WTC11 (cell line): ENCODE data around the gene SP2. TPM values are rescaled to one million over a fixed set of nuclear protein-coding genes. Genes with fewer than 3 reads are reported as not detected.

Source experiments
- ATAC-seq: fragments of 200-7000 bp; cut with Tn5 transposase; 2 replicates; pipeline ENCODE4 v1.10.0; 2021; ENCODE audit warnings: mild to moderate bottlenecking, moderate library complexity
- CTCF ChIA-PET: fragments of 300-600 bp; sonication (Branson Sonifier 250); formaldehyde crosslinking; loops from one replicate; lab custom pipeline; 2021; ENCODE audit warnings: antibody characterized with exemption; lab: Charles Lee
- POLR2A ChIA-PET: fragments of 350-600 bp; sonication (Branson Sonifier 250); formaldehyde crosslinking; loops from one replicate; lab custom pipeline; 2021; ENCODE audit warnings: antibody characterized with exemption; lab: Charles Lee
- DNase-seq: peaks from one replicate; pipeline ENCODE4 v3.0.0; 2021; ENCODE audit warnings: low spot score
- H3K27ac Mint-ChIP-seq: 2 replicates; pipeline ENCODE4 v1.8.0; 2021; ENCODE audit warnings: mixed read lengths
- H3K27me3 Mint-ChIP-seq: 2 replicates; pipeline ENCODE4 v1.8.0; 2021; ENCODE audit warnings: low read depth, mild to moderate bottlenecking, moderate library complexity, mixed read lengths
- H3K36me3 Mint-ChIP-seq: 2 replicates; pipeline ENCODE4 v1.8.0; 2021; ENCODE audit warnings: mixed read lengths
- H3K4me1 Mint-ChIP-seq: 2 replicates; pipeline ENCODE4 v1.8.0; 2022; ENCODE audit warnings: mixed read lengths
- H3K4me3 Mint-ChIP-seq: 2 replicates; pipeline ENCODE4 v1.8.0; 2021; ENCODE audit warnings: mild to moderate bottlenecking, moderate library complexity, mixed read lengths
- H3K9me3 Mint-ChIP-seq: 2 replicates; pipeline ENCODE4 v1.8.0; 2021; ENCODE audit warnings: mixed read lengths
- CBFB ChIP-seq: sonication (generic); formaldehyde crosslinking; IDR thresholded peaks from 2 replicates; pipeline ENCODE4 v1.8.1; 2022; ENCODE audit warnings: mild to moderate bottlenecking, low read depth, missing genetic modification reagents
- CREB1 ChIP-seq: sonication (generic); formaldehyde crosslinking; IDR thresholded peaks from 2 replicates; pipeline ENCODE4 v1.8.0; 2023; ENCODE audit warnings: mild to moderate bottlenecking, missing genetic modification reagents
- GRHL2 ChIP-seq: fragments of 250-450 bp; sonication (Bioruptor Pico); IDR thresholded peaks from 2 replicates; pipeline ENCODE4 v1.8.0; 2022; ENCODE audit warnings: mild to moderate bottlenecking, moderate library complexity; ENCODE audit not compliant: insufficient replicate concordance, severe bottlenecking
- OVOL2 ChIP-seq: fragments of 250-450 bp; sonication (Bioruptor Pico); IDR thresholded peaks from 2 replicates; pipeline ENCODE4 v1.9.0; 2021; ENCODE audit warnings: mild to moderate bottlenecking, borderline replicate concordance
- RORB ChIP-seq: fragments of 250-450 bp; sonication (Bioruptor Pico); IDR thresholded peaks from 2 replicates; pipeline ENCODE4 v1.9.0; 2021; ENCODE audit warnings: mild to moderate bottlenecking
- ZNF671 ChIP-seq: fragments of 250-450 bp; sonication (Bioruptor Pico); IDR thresholded peaks from 2 replicates; pipeline ENCODE4 v1.8.0; 2021; ENCODE audit warnings: mild to moderate bottlenecking
- total RNA-seq: library from RNA; stranded (reverse); gene quantifications from 3 replicates; pipeline ENCODE4 v1.2.3, GENCODE V29; 2021
- TF ChIP-seq, protein P1 (sequence below): sonication (generic); formaldehyde crosslinking; IDR thresholded peaks from 2 replicates; pipeline ENCODE4 v1.8.0; 2023; ENCODE audit warnings: mild to moderate bottlenecking, missing genetic modification reagents
- TF ChIP-seq, protein P2 (sequence below): sonication (generic); formaldehyde crosslinking; IDR thresholded peaks from 2 replicates; pipeline ENCODE4 v1.8.1; 2022; ENCODE audit warnings: low read depth, mild to moderate bottlenecking, moderate library complexity, missing genetic modification reagents, borderline replicate concordance
- TF ChIP-seq, protein P3 (sequence below): fragments of 250-450 bp; sonication (Bioruptor Pico); conservative IDR thresholded peaks from 2 replicates; pipeline ENCODE4 v1.9.0; 2021; ENCODE audit warnings: mild to moderate bottlenecking
- TF ChIP-seq, protein P4 (sequence below): sonication (generic); formaldehyde crosslinking; IDR thresholded peaks from 2 replicates; pipeline ENCODE4 v1.8.1; 2023; ENCODE audit warnings: mild to moderate bottlenecking, missing genetic modification reagents, moderate library complexity
- TF ChIP-seq, protein P5 (sequence below): sonication (generic); formaldehyde crosslinking; conservative IDR thresholded peaks from 2 replicates; pipeline ENCODE4 v1.8.1; 2023; ENCODE audit warnings: mild to moderate bottlenecking, low read depth, missing genetic modification reagents, moderate library complexity

SP2 gene
- total RNA-seq, 1 experiment from 2014 or later = 9.9 TPM

DNA sequence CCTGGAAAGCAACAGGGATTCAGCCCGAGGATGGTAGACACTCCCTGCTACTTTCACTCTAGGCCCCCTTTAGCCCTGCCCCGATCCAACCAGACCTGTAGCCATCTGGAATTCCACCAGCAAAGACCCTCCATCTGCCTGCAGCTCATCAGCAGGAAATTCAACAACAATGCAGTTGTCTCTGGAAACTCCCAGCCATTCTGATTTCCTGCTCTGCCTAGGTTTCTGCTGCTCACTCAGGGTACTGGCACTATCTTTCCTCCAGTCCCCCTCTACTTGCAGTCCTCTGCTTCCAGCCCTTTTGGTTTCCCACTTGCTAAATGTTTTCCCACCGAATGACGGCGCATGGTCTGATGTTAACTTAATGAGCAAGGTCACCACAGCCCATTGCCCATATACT is 42.4 kb upstream of the SP2 start (continued):
- TF ChIP-seq, protein P1, sequence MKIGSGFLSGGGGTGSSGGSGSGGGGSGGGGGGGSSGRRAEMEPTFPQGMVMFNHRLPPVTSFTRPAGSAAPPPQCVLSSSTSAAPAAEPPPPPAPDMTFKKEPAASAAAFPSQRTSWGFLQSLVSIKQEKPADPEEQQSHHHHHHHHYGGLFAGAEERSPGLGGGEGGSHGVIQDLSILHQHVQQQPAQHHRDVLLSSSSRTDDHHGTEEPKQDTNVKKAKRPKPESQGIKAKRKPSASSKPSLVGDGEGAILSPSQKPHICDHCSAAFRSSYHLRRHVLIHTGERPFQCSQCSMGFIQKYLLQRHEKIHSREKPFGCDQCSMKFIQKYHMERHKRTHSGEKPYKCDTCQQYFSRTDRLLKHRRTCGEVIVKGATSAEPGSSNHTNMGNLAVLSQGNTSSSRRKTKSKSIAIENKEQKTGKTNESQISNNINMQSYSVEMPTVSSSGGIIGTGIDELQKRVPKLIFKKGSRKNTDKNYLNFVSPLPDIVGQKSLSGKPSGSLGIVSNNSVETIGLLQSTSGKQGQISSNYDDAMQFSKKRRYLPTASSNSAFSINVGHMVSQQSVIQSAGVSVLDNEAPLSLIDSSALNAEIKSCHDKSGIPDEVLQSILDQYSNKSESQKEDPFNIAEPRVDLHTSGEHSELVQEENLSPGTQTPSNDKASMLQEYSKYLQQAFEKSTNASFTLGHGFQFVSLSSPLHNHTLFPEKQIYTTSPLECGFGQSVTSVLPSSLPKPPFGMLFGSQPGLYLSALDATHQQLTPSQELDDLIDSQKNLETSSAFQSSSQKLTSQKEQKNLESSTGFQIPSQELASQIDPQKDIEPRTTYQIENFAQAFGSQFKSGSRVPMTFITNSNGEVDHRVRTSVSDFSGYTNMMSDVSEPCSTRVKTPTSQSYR (CRISPR knock-in tag) = no peak
- TF ChIP-seq, protein P2, sequence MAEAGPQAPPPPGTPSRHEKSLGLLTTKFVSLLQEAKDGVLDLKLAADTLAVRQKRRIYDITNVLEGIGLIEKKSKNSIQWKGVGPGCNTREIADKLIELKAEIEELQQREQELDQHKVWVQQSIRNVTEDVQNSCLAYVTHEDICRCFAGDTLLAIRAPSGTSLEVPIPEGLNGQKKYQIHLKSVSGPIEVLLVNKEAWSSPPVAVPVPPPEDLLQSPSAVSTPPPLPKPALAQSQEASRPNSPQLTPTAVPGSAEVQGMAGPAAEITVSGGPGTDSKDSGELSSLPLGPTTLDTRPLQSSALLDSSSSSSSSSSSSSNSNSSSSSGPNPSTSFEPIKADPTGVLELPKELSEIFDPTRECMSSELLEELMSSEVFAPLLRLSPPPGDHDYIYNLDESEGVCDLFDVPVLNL = no peak
- no peak for TF ChIP-seq CREB1
- no peak for TF ChIP-seq ZNF671 (CRISPR knock-in tag)

DNA sequence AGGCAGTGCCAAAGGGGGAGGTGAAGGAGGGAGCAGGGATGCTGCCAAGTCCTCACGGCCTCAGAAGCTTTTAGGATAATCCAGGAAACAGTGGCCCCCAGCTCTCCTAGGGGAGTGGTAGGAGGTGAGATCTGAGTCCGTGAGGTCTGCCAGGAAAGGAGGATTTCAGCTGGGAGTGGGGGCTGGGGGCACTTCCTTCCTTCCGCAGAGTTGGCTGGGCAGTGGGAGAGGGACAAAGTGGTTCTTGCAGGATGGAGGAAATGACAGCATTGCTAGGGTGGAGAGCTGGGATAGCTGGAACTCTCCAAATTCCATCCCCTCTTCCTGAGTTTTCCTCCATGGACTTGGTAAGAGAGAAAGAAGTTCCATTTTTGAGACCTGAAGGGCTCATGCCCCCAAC is 40.3 kb upstream of the SP2 start:
- TF ChIP-seq, protein P3, sequence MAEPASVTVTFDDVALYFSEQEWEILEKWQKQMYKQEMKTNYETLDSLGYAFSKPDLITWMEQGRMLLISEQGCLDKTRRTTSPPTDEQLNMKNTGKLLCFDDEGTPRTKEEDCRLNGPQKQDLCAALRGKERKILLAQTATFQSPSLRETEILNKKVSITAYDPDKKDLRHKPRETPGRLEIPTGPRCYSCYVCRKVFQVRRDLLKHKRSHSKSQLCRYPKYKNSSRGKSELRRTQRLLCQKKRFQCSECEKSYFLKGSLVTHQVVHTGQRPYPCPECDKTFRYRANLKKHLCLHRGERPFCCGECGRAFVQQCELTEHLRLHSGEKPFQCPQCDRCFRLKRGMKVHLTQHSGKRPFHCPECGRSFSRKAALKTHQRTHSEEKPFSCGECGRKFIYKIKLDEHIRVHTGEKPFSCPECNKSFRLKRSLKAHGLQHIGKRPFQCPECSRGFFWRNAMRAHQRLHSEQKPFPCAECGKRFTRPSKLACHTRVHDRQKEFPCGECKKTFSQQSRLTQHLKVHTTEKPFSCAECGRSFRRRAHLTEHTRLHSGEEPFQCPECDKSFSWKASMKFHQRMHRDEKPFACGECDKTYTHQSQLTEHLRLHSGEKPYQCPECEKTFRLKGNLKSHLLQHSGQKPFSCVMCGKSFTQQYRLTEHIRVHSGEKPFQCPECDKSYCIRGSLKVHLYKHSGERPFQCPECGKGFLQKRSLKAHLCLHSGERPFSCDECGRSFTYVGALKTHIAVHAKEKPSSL (CRISPR knock-in tag) = no peak
- TF ChIP-seq, all 79 proteins: peak for 0
- no peaks in the 10 kb centered on the region for H3K9me3 Mint-ChIP-seq
- H3K36me3 Mint-ChIP-seq = no peaks in the 10 kb centered on the region
- no peak for ATAC-seq
- ChIA-PET CTCF (interaction anchor here (0.8 to 4.1 kb wide), 8 partner anchors 8 to 91 kb away, joined by 3 to 58 read pairs (median 7); partner anchors contain the start of gene SCRN2), POLR2A (no interaction called here)
- H3K4me1 Mint-ChIP-seq = peaks cover 50% of the 10 kb centered on the region
- H3K4me3 Mint-ChIP-seq = no peak overlapping the region
- no peak for DNase-seq
- H3K27me3 Mint-ChIP-seq = peaks cover 79% of the 10 kb centered on the region
- H3K27ac Mint-ChIP-seq = no peak overlapping the region

DNA sequence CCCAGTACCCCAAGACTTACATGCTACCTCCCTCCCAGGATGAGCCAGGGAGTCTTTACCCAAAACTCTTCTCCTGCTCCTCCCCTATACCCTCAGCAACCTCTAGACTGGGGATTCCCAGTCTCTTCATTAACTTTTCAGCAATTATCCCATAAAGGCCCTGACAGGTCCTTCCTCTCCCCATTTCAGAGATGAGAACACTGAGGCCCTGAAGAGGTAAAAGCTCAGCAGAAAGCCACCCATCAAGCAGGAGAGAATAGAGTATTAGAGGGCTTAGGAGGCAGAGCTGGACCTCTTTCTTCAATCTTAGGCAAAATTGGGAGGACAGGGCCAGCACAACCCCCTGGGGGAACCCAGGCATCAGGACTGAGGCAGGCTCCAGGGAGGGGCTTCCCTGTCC is 39.2 kb upstream of the SP2 start:
- no peak overlapping the region for H3K4me3 Mint-ChIP-seq
- ChIA-PET CTCF (interaction anchor here (1.2 to 4.1 kb wide), 6 partner anchors 9 to 90 kb away, joined by 3 to 58 read pairs (median 8); no protein-coding TSS in a partner anchor), POLR2A (no interaction called here)

More for the DNA sequence above, 39.2 kb upstream of the SP2 start:
- peaks cover 76% of the 10 kb centered on the region for H3K27me3 Mint-ChIP-seq
- no peaks in the 10 kb centered on the region for H3K36me3 Mint-ChIP-seq
- ATAC-seq (no peak), DNase-seq (no peak)
- no peak overlapping the region for H3K27ac Mint-ChIP-seq
- TF ChIP-seq CBFB (CRISPR knock-in tag) (no peak), RORB (CRISPR knock-in tag) (no peak), GRHL2 (CRISPR knock-in tag) (no peak), OVOL2 (CRISPR knock-in tag) (no peak), ZNF671 (CRISPR knock-in tag) (no peak)
- TF ChIP-seq, protein P4, sequence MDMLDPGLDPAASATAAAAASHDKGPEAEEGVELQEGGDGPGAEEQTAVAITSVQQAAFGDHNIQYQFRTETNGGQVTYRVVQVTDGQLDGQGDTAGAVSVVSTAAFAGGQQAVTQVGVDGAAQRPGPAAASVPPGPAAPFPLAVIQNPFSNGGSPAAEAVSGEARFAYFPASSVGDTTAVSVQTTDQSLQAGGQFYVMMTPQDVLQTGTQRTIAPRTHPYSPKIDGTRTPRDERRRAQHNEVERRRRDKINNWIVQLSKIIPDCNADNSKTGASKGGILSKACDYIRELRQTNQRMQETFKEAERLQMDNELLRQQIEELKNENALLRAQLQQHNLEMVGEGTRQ (CRISPR knock-in tag) = no peak
- TF ChIP-seq, protein P5, sequence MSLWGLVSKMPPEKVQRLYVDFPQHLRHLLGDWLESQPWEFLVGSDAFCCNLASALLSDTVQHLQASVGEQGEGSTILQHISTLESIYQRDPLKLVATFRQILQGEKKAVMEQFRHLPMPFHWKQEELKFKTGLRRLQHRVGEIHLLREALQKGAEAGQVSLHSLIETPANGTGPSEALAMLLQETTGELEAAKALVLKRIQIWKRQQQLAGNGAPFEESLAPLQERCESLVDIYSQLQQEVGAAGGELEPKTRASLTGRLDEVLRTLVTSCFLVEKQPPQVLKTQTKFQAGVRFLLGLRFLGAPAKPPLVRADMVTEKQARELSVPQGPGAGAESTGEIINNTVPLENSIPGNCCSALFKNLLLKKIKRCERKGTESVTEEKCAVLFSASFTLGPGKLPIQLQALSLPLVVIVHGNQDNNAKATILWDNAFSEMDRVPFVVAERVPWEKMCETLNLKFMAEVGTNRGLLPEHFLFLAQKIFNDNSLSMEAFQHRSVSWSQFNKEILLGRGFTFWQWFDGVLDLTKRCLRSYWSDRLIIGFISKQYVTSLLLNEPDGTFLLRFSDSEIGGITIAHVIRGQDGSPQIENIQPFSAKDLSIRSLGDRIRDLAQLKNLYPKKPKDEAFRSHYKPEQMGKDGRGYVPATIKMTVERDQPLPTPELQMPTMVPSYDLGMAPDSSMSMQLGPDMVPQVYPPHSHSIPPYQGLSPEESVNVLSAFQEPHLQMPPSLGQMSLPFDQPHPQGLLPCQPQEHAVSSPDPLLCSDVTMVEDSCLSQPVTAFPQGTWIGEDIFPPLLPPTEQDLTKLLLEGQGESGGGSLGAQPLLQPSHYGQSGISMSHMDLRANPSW (CRISPR knock-in tag) = no peak
- no peaks in the 10 kb centered on the region for H3K9me3 Mint-ChIP-seq
- peaks cover 50% of the 10 kb centered on the region for H3K4me1 Mint-ChIP-seq
